Fibroblast of lung (primary cell): ENCODE measurements around the gene CHCHD10.

Source experiments
- CTCF ChIP-seq, 2 donors: IDR thresholded peaks in 1 of 2; conservative IDR thresholded peaks in 1 of 2; 1 replicate in 1 of 2; 2 replicates in 1 of 2; pipeline ENCODE4 v1.5.1; 2011 to 2012; ENCODE audit warnings: low read length in 2 of 2, control low read depth in 1 of 2, inconsistent platforms in 1 of 2, low read depth in 1 of 2, mild to moderate bottlenecking in 1 of 2
- EZH2 ChIP-seq: IDR thresholded peaks from 2 replicates; pipeline ENCODE4 v1.5.1; 2012; ENCODE audit warnings: low read length, control low read depth, mild to moderate bottlenecking; ENCODE audit errors: missing control alignments

GRCh38 chr22:23787600-23787896 lies 19.8 kb upstream of the CHCHD10 start:
- no peak for TF ChIP-seq CTCF (conservative IDR thresholded peaks at IDR 0.05 in 1 of 2, IDR thresholded peaks at IDR 0.05 in 1 of 2; ENCODE audit: low read depth in 1 of 2, low read length in 2 of 2)
- TF ChIP-seq EZH2 = no peak
